ENCODE data around the gene SH3BP5L. TPM values are rescaled to one million over a fixed set of nuclear protein-coding genes. Genes with fewer than 3 reads are reported as not detected.
A peak's percentile ranks its signal among the peaks of the same experiment; 100 is the strongest.
"Not testable (repeated sequence)": the region's sequence is repeated elsewhere in the genome, so short reads cannot be mapped to it uniquely, and the experiment has no call there.

The SH3BP5L gene
- total RNA-seq, 1 donor from 2014 or later: 33.7 TPM

DNA sequence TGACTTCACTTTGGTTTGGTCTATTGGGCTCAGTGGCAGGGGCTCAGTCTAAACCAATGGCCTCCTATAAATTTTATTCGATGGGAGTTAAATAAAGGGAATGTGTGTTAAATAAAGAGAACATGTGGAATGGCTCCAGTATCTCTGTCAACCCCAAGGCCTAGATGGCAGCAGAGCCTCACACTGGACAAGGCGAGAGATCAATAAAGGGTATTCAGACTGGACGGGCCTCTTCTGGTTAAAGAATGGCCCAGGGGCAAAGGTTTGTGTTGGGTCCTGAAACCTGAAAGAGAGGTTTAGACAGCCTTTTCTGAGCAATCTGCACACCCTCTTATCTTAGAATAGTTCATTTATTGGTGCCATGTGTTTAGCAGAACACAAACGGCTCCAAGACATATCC is 34.7 kb downstream of the SH3BP5L start:
- Mint-ChIP-seq H3K36me3 (no peaks in the 10 kb centered on the region), H3K27me3 (no peaks in the 10 kb centered on the region), H3K4me1 (ENCODE audit: unreplicated experiment) (no peaks in the 10 kb centered on the region), H3K27ac (no peak overlapping the region), H3K9me3 (peaks cover 4% of the 10 kb centered on the region), H3K4me3 (no peak overlapping the region)
- no peak for DNase-seq (ENCODE audit: extremely low spot score, unreplicated experiment)
- TF ChIP-seq, protein P1, sequence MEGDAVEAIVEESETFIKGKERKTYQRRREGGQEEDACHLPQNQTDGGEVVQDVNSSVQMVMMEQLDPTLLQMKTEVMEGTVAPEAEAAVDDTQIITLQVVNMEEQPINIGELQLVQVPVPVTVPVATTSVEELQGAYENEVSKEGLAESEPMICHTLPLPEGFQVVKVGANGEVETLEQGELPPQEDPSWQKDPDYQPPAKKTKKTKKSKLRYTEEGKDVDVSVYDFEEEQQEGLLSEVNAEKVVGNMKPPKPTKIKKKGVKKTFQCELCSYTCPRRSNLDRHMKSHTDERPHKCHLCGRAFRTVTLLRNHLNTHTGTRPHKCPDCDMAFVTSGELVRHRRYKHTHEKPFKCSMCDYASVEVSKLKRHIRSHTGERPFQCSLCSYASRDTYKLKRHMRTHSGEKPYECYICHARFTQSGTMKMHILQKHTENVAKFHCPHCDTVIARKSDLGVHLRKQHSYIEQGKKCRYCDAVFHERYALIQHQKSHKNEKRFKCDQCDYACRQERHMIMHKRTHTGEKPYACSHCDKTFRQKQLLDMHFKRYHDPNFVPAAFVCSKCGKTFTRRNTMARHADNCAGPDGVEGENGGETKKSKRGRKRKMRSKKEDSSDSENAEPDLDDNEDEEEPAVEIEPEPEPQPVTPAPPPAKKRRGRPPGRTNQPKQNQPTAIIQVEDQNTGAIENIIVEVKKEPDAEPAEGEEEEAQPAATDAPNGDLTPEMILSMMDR (conservative IDR thresholded peaks at IDR 0.05): no peak

DNA sequence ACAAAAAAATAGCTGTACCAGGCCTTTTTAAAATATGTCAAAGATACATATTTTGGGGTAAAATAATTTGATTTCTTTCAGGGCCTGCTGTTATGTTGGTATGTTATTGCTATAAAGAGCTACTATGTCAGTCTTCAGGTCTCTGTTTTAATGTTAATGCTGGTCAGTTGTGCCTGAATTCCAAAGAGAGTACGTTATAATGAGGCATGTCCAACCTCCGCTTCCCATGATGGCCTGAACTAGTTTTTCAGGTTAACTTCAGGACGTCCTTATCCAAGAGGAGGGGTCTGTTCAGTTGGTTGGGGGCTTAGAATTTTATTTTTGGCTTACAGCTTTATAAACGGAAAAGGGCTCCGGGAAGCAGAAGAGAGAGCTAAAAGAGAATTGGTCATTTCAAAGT is 35.3 kb downstream of the SH3BP5L start:
- DNase-seq (ENCODE audit: extremely low spot score, unreplicated experiment): no peak
- no peaks in the 10 kb centered on the region for H3K27me3 Mint-ChIP-seq
- H3K27ac Mint-ChIP-seq: no peak overlapping the region
- H3K4me3 Mint-ChIP-seq: no peak overlapping the region
- peaks cover 4% of the 10 kb centered on the region for H3K9me3 Mint-ChIP-seq
- H3K36me3 Mint-ChIP-seq: no peaks in the 10 kb centered on the region
- H3K4me1 Mint-ChIP-seq (ENCODE audit: unreplicated experiment): no peaks in the 10 kb centered on the region
- TF ChIP-seq, protein P1 (conservative IDR thresholded peaks at IDR 0.05): no peak

DNA sequence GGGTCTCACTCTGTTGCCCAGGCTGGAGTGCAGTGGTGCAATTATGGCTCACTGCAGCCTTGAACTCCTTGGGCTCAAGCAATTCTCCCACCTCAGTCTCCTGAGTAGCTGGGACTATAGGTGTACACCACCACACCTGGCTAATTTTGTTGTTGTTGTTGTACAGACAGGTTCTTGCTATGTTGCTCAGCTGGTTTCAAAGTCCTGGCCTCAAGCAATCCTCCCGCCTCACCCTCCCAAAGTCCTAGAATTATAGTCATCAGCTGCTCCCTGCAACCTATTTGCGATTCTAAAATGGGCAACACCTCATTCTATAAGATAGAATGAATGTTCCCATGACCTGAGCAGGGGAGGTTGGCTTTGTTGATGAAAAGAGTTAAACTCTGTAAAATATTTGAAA is 36.4 kb downstream of the SH3BP5L start:
- H3K27ac Mint-ChIP-seq: peak overlapping the region; percentile 89
- H3K27me3 Mint-ChIP-seq; DNase-seq (ENCODE audit: extremely low spot score, unreplicated experiment); H3K4me3 Mint-ChIP-seq; H3K36me3 Mint-ChIP-seq; H3K9me3 Mint-ChIP-seq; H3K4me1 Mint-ChIP-seq (ENCODE audit: unreplicated experiment): not testable (repeated sequence)

DNA sequence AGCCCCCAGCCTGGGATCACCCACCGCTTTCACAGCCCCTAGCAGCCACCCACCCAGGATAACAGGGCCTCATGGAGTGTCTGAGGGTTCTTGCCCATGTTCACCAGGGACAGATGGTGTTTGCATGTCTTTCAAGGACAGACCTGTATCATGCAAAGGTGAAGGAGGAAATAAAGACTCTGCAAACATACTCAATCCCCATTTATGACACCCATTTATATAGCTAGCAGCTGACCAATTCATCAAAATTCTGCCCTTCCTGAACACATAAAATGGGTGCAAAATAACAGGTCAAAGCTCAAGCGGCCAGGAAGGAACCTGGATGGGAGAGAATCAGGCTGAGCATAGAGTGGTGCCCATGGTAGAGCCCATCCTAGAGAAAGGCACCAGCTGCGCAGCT is 37.4 kb downstream of the SH3BP5L start:
- no peaks in the 10 kb centered on the region for H3K4me1 Mint-ChIP-seq (ENCODE audit: unreplicated experiment)
- H3K9me3 Mint-ChIP-seq: peaks cover 4% of the 10 kb centered on the region
- no peaks in the 10 kb centered on the region for H3K27me3 Mint-ChIP-seq
- H3K4me3 Mint-ChIP-seq: no peak overlapping the region
- DNase-seq (ENCODE audit: extremely low spot score, unreplicated experiment): no peak
- TF ChIP-seq, protein P1 (conservative IDR thresholded peaks at IDR 0.05): no peak
- no peak overlapping the region for H3K27ac Mint-ChIP-seq
- no peaks in the 10 kb centered on the region for H3K36me3 Mint-ChIP-seq

DNA sequence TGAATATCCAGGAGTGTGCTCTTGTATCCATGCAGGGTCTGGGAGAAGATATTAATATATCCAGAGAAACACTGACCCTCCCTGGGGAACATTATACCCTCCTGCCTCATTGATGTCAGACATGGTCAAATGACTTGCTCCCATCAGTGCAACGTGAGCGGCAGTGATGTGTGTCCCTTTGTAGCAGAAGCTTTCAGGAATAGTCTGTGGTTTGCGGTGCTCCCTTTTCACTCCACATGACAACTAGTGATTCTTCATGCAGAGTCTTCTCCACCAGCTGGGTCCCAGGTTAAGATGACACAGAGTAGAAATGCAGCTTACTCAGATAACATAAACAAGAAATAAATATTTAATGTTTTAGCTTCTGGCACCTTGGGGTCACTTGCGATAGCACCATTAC is 38.3 kb downstream of the SH3BP5L start:
- TF ChIP-seq, protein P1 (conservative IDR thresholded peaks at IDR 0.05): no peak
- no peak overlapping the region for H3K4me3 Mint-ChIP-seq
- H3K27ac Mint-ChIP-seq: no peak overlapping the region
- H3K4me1 Mint-ChIP-seq (ENCODE audit: unreplicated experiment): no peaks in the 10 kb centered on the region
- H3K9me3 Mint-ChIP-seq: peaks cover 4% of the 10 kb centered on the region
- no peak for DNase-seq (ENCODE audit: extremely low spot score, unreplicated experiment)
- H3K27me3 Mint-ChIP-seq: no peaks in the 10 kb centered on the region
- no peaks in the 10 kb centered on the region for H3K36me3 Mint-ChIP-seq

DNA sequence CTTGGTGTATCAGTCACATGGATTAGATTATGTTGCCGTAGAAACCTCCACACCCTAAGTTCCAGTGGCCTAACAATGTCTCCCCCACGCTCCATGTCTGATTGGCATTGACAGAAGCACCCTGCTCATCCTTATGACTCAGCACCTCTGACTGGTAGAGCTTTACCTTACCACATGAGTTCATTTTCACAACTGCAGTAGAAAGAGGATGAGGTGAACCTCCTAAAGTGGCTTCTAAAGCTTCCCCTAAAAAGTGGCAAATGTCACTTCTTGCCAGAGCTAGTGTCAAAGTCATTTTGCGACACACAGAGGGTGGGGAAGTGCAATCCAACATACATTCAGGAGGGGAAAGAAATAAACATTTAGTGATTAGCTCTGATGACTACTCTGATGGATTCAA is 39.6 kb downstream of the SH3BP5L start:
- Mint-ChIP-seq H3K27ac (no peak overlapping the region), H3K9me3 (peaks cover 6% of the 10 kb centered on the region), H3K36me3 (no peaks in the 10 kb centered on the region), H3K4me3 (no peak overlapping the region), H3K4me1 (ENCODE audit: unreplicated experiment) (no peaks in the 10 kb centered on the region), H3K27me3 (no peaks in the 10 kb centered on the region)
- no peak for DNase-seq (ENCODE audit: extremely low spot score, unreplicated experiment)
- TF ChIP-seq, protein P1 (conservative IDR thresholded peaks at IDR 0.05): no peak
